Keratinocyte (primary cell): ENCODE measurements around the gene LAMB4. TPM values are rescaled to one million over a fixed set of nuclear protein-coding genes. Genes with fewer than 3 reads are reported as not detected.

Experiments used
- DNase-seq: peaks from one replicate; pipeline ENCODE4 v3.0.0-alpha.2; 2011; ENCODE audit warnings: low read depth, missing footprints, low spot score
- FAIRE-seq: peaks from 2 replicates; lab custom pipeline; 2011; peaks lifted over from hg19 to GRCh38; lab: Jason Lieb, UNC
- H2AFZ ChIP-seq: 2 replicates; pipeline ENCODE4 v1.6.0; 2012; ENCODE audit warnings: low read length, control low read depth, inconsistent platforms; ENCODE audit not compliant: control insufficient read depth
- H3K27ac ChIP-seq: 2 replicates; pipeline ENCODE4 v1.5.1; 2011; ENCODE audit warnings: low read length; ENCODE audit not compliant: control insufficient read depth, insufficient read depth
- H3K27me3 ChIP-seq: 3 replicates; pipeline ENCODE4 v1.6.0; 2011; ENCODE audit warnings: low read length; ENCODE audit not compliant: control insufficient read depth, insufficient read depth; ENCODE audit errors: extremely low read depth
- H3K36me3 ChIP-seq, 2 experiments: 2 replicates in 1 of 2; 3 replicates in 1 of 2; pipeline ENCODE4 v1.5.1; 2011; ENCODE audit warnings: low read length in 2 of 2, mild to moderate bottlenecking in 1 of 2; ENCODE audit not compliant: control insufficient read depth in 2 of 2, insufficient read depth in 2 of 2; ENCODE audit errors: extremely low read depth in 1 of 2
- H3K4me1 ChIP-seq: 3 replicates; pipeline ENCODE4 v1.5.1; 2011; ENCODE audit warnings: low read length; ENCODE audit not compliant: control insufficient read depth, insufficient read depth; ENCODE audit errors: extremely low read depth
- H3K4me2 ChIP-seq: 3 replicates; pipeline ENCODE4 v1.6.0; 2011; ENCODE audit warnings: low read depth, low read length; ENCODE audit not compliant: control insufficient read depth, insufficient read depth; ENCODE audit errors: extremely low read depth
- H3K4me3 ChIP-seq, 3 experiments: fragments of 200-600 bp in 1 of 3; sonication (generic) in 1 of 3; 2 replicates in 2 of 3; 3 replicates in 1 of 3; pipeline ENCODE4 v1.5.1; 2011 to 2016; ENCODE audit warnings: low read length in 3 of 3, mild to moderate bottlenecking in 3 of 3, control low read depth in 2 of 3, inconsistent platforms in 1 of 3, low read depth in 1 of 3, mixed read lengths in 1 of 3, mixed run types in 1 of 3, moderate library complexity in 1 of 3; ENCODE audit not compliant: control insufficient read depth in 2 of 3, insufficient read depth in 2 of 3; ENCODE audit errors: extremely low read depth in 1 of 3
- H3K79me2 ChIP-seq: 2 replicates; pipeline ENCODE4 v1.6.0; 2012; ENCODE audit warnings: low read length; ENCODE audit not compliant: control insufficient read depth, insufficient read depth
- H3K9ac ChIP-seq: 3 replicates; pipeline ENCODE4 v1.6.0; 2011; ENCODE audit warnings: low read length; ENCODE audit not compliant: control insufficient read depth, insufficient read depth; ENCODE audit errors: extremely low read depth
- H3K9me1 ChIP-seq: 3 replicates; pipeline ENCODE4 v1.6.0; 2011; ENCODE audit warnings: low read length; ENCODE audit not compliant: control insufficient read depth, insufficient read depth; ENCODE audit errors: extremely low read depth
- H3K9me3 ChIP-seq: 2 replicates; pipeline ENCODE4 v1.5.1; 2012; ENCODE audit warnings: low read depth, low read length; ENCODE audit not compliant: control insufficient read depth
- H4K20me1 ChIP-seq: 3 replicates; pipeline ENCODE4 v1.6.0; 2011; ENCODE audit warnings: low read length; ENCODE audit not compliant: control insufficient read depth, insufficient read depth; ENCODE audit errors: extremely low read depth
- CTCF ChIP-seq, 3 experiments: IDR thresholded peaks in 1 of 3; conservative IDR thresholded peaks in 1 of 3; optimal IDR thresholded peaks in 1 of 3; 2 replicates in 2 of 3; 3 replicates in 1 of 3; pipeline versions ENCODE3 to v1.5.1; 2011; ENCODE audit warnings: low read length in 3 of 3, mild to moderate bottlenecking in 3 of 3, moderate library complexity in 2 of 3, control low read depth in 1 of 3, inconsistent platforms in 1 of 3; ENCODE audit not compliant: insufficient read depth in 2 of 3; ENCODE audit errors: extremely low read depth in 1 of 3
- EZH2 ChIP-seq: IDR thresholded peaks from one replicate; pipeline ENCODE4 v1.6.1; 2012; ENCODE audit warnings: inconsistent platforms, mild to moderate bottlenecking, low read length, moderate library complexity
- dilution Hi-C: fragments of 300-500 bp; cut with MboI; formaldehyde crosslinking; loops from one replicate; pipeline ENCODE4 v1.7.0; 2020; ENCODE audit warnings: low sequenced_read_pairs; ENCODE audit not compliant: extremely low pct_ligation_motif_present
- polyA plus RNA-seq, 5 experiments: library from polyadenylated mRNA; depleted of rRNA in 3 of 5; stranded (reverse) in 3 of 5; stranded (forward) in 1 of 5; unstranded in 1 of 5; fragments of >200 nt; gene quantifications; 1 replicate in 1 of 5; 2 replicates in 3 of 5; 3 replicates in 1 of 5; pipeline versions ENCODE4 v1.2.1 to v1.2.3, GENCODE V29; 2011 to 2012; ENCODE audit warnings: missing spikeins in 2 of 5, low read depth in 1 of 5, low replicate concordance in 1 of 5

LAMB4 gene
- polyA plus RNA-seq, 1 donor (not counting 4 experiments of a cell fraction or from before 2014, with no cell fraction given), result 3.7 TPM

- H3K4me1 ChIP-seq, result peaks cover 22% of the 10 kb centered on the region
Measured at GRCh38 chr7:107976620-107977019, 153.5 kb downstream of the LAMB4 start.

DNA sequence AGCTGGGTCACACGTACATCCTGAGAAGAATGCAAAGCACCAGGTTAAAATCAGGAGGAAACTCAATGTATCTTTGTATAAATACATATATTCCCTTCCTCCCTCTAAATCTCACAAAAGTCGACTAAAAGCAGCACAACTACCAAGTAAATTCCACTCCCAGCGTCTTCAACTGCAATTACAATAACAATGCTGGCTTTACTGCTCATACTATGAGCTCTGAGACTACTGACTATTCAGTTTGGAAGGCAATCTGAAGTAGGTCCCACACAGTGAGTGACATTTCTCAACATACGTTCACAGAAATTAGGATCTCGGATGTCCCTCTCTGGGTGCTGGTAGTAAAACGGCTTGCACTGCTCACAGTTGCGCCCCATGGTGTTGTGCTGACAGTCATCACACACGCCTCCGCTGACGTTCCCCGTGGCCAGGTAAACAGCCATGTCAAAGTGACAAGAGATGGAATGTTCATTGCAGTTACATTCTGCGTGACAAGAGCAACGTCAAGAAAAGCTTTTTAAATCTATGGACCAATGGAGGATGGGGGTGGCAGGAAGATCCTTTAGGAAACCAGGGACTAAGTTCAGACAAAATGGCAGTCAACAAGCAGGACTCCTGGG lies 154.7 kb downstream of the LAMB4 start:
- H3K9me3 ChIP-seq, result no peaks in the 10 kb centered on the region
- no peaks in the 10 kb centered on the region for H4K20me1 ChIP-seq
- H3K27ac ChIP-seq, result no peak overlapping the region
- H3K79me2 ChIP-seq, result no peaks in the 10 kb centered on the region
- H3K4me2 ChIP-seq, result no peak overlapping the region
- dilution Hi-C loops, result no loop called here
- no peaks in the 10 kb centered on the region for H3K27me3 ChIP-seq
- TF ChIP-seq EZH2 (no peak), CTCF (optimal IDR thresholded peaks at IDR 0.05 in 1 of 3, IDR thresholded peaks at IDR 0.05 in 1 of 3, conservative IDR thresholded peaks at IDR 0.05 in 1 of 3; ENCODE audit: extremely low read depth in 1 of 3, insufficient read depth in 2 of 3, low read length in 3 of 3) (no peak)
- no peak overlapping the region for H3K9ac ChIP-seq
- peaks cover 27 to 53% of the 10 kb centered on the region in 2 experiments for H3K36me3 ChIP-seq
- H3K9me1 ChIP-seq, result no peaks in the 10 kb centered on the region
- H2AFZ ChIP-seq, result no peak overlapping the region
- DNase-seq (no peak), FAIRE-seq (no peak)
- peaks cover 31% of the 10 kb centered on the region for H3K4me1 ChIP-seq
- no peak overlapping the region for H3K4me3 ChIP-seq

More at GRCh38 chr7:107976620-107977019, 153.5 kb downstream of the LAMB4 start:
- no peak overlapping the region for H3K4me3 ChIP-seq
- no peak overlapping the region for H3K4me2 ChIP-seq
- H3K79me2 ChIP-seq, result no peaks in the 10 kb centered on the region
- no peaks in the 10 kb centered on the region for H3K27me3 ChIP-seq
- H3K36me3 ChIP-seq, result peaks cover 29 to 49% of the 10 kb centered on the region in 2 experiments
- no peaks in the 10 kb centered on the region for H3K9me3 ChIP-seq
- no peaks in the 10 kb centered on the region for H4K20me1 ChIP-seq
- H3K27ac ChIP-seq, result no peak overlapping the region
- no peak for DNase-seq
- H3K9ac ChIP-seq, result no peak overlapping the region
- H3K9me1 ChIP-seq, result no peaks in the 10 kb centered on the region
- TF ChIP-seq EZH2, result no peak
- H2AFZ ChIP-seq, result no peak overlapping the region
- no peak for FAIRE-seq
- dilution Hi-C loops, result no loop called here

- peaks cover 5% of the 10 kb centered on the region for H3K79me2 ChIP-seq
- H3K27ac ChIP-seq, result no peak overlapping the region
- FAIRE-seq (no peak), DNase-seq (no peak)
- no peak overlapping the region for H2AFZ ChIP-seq
- peaks cover 31% of the 10 kb centered on the region for H3K4me1 ChIP-seq
- H3K4me2 ChIP-seq, result no peak overlapping the region
- H3K9me3 ChIP-seq, result no peaks in the 10 kb centered on the region
- peaks cover 20 to 45% of the 10 kb centered on the region in 2 experiments for H3K36me3 ChIP-seq
- H3K27me3 ChIP-seq, result no peaks in the 10 kb centered on the region
- no peaks in the 10 kb centered on the region for H3K9me1 ChIP-seq
- no peaks in the 10 kb centered on the region for H4K20me1 ChIP-seq
- no peak overlapping the region for H3K4me3 ChIP-seq
- dilution Hi-C loops, result no loop called here
- TF ChIP-seq CTCF (optimal IDR thresholded peaks at IDR 0.05 in 1 of 3, IDR thresholded peaks at IDR 0.05 in 1 of 3, conservative IDR thresholded peaks at IDR 0.05 in 1 of 3; ENCODE audit: extremely low read depth in 1 of 3, insufficient read depth in 2 of 3, low read length in 3 of 3) (no peak), EZH2 (no peak)
- H3K9ac ChIP-seq, result no peak overlapping the region
Measured at GRCh38 chr7:107973861-107974260, 156.3 kb downstream of the LAMB4 start.
